ENCODE data around the gene PHF21B. TPM values are rescaled to one million over a fixed set of nuclear protein-coding genes. Genes with fewer than 3 reads are reported as not detected.
"Not testable (repeated sequence)": the region's sequence is repeated elsewhere in the genome, so short reads cannot be mapped to it uniquely, and the experiment has no call there.

PHF21B gene
- total RNA-seq, 1 donor from 2014 or later = 0.69 TPM

GRCh38 chr22:44862981-44863860 is 146.6 kb downstream of the PHF21B start:
- no peak for TF ChIP-seq CTCF (IDR thresholded peaks at IDR 0.05; ENCODE audit: borderline replicate concordance)
- H3K27me3 ChIP-seq (ENCODE audit: low read depth) = peaks cover 11% of the 10 kb centered on the region
- no peaks in the 10 kb centered on the region for H3K36me3 ChIP-seq
- intact Hi-C loops (cut with micrococcal nuclease) = no loop called here
- H3K27ac ChIP-seq (replicated peaks) = no peak overlapping the region
- H3K9me3 ChIP-seq (replicated peaks) = no peaks in the 10 kb centered on the region
- no peak for DNase-seq
- H3K4me1 ChIP-seq = no peaks in the 10 kb centered on the region
- H3K4me3 ChIP-seq = no peak overlapping the region

GRCh38 chr22:44862281-44862680 is 147.5 kb downstream of the PHF21B start:
- Histone ChIP-seq H3K4me3 (no peak overlapping the region), H3K4me1 (no peaks in the 10 kb centered on the region), H3K27me3 (ENCODE audit: low read depth) (peaks cover 11% of the 10 kb centered on the region), H3K36me3 (no peaks in the 10 kb centered on the region), H3K9me3 (replicated peaks) (no peaks in the 10 kb centered on the region), H3K27ac (replicated peaks) (no peak overlapping the region)
- TF ChIP-seq CTCF (IDR thresholded peaks at IDR 0.05; ENCODE audit: borderline replicate concordance) = no peak
- no peak for DNase-seq
- intact Hi-C loops (cut with micrococcal nuclease) = no loop called here

- DNase-seq = no peak
- H3K27ac ChIP-seq (replicated peaks) = no peak overlapping the region
- H3K4me3 ChIP-seq = no peak overlapping the region
- H3K36me3 ChIP-seq = no peaks in the 10 kb centered on the region
- no peaks in the 10 kb centered on the region for H3K4me1 ChIP-seq
- intact Hi-C loops (cut with micrococcal nuclease) = no loop called here
- H3K9me3 ChIP-seq (replicated peaks) = no peaks in the 10 kb centered on the region
- peaks cover 11% of the 10 kb centered on the region for H3K27me3 ChIP-seq (ENCODE audit: low read depth)
- no peak for TF ChIP-seq CTCF (IDR thresholded peaks at IDR 0.05; ENCODE audit: borderline replicate concordance)
Observed at GRCh38 chr22:44861245-44861644, 148.6 kb downstream of the PHF21B start.

GRCh38 chr22:44860311-44860710 is 149.5 kb downstream of the PHF21B start:
- DNase-seq = no peak
- H3K36me3 ChIP-seq = no peaks in the 10 kb centered on the region
- peaks cover 11% of the 10 kb centered on the region for H3K27me3 ChIP-seq (ENCODE audit: low read depth)
- H3K4me1 ChIP-seq = no peaks in the 10 kb centered on the region
- H3K27ac ChIP-seq (replicated peaks) = no peak overlapping the region
- TF ChIP-seq CTCF (IDR thresholded peaks at IDR 0.05; ENCODE audit: borderline replicate concordance) = no peak
- no peaks in the 10 kb centered on the region for H3K9me3 ChIP-seq (replicated peaks)
- intact Hi-C loops (cut with micrococcal nuclease) = no loop called here
- no peak overlapping the region for H3K4me3 ChIP-seq

GRCh38 chr22:44859641-44860040 is 150.2 kb downstream of the PHF21B start:
- Histone ChIP-seq H3K36me3 (no peaks in the 10 kb centered on the region), H3K27me3 (ENCODE audit: low read depth) (peaks cover 11% of the 10 kb centered on the region), H3K4me1 (no peaks in the 10 kb centered on the region), H3K9me3 (replicated peaks) (no peaks in the 10 kb centered on the region), H3K27ac (replicated peaks) (no peak overlapping the region), H3K4me3 (no peak overlapping the region)
- no peak for DNase-seq
- intact Hi-C loops (cut with micrococcal nuclease) = no loop called here
- no peak for TF ChIP-seq CTCF (IDR thresholded peaks at IDR 0.05; ENCODE audit: borderline replicate concordance)

- H3K27ac ChIP-seq (replicated peaks); DNase-seq; H3K9me3 ChIP-seq (replicated peaks); H3K4me3 ChIP-seq; intact Hi-C loops (cut with micrococcal nuclease); H3K4me1 ChIP-seq; H3K36me3 ChIP-seq: not testable (repeated sequence)
- H3K27me3 ChIP-seq (ENCODE audit: low read depth) = peaks cover 11% of the 10 kb centered on the region
Observed at GRCh38 chr22:44858819-44859218, 151.0 kb downstream of the PHF21B start.
